Measurements from ENCODE around the gene UQCRH. TPM values are rescaled to one million over a fixed set of nuclear protein-coding genes. Genes with fewer than 3 reads are reported as not detected.

UQCRH gene
- polyA plus RNA-seq, 1 of the 3 experiments (the other 2 are of a cell fraction) = 971 TPM

Other genes starting within 250 kb of the UQCRH start
- gene PIK3R3, start 171.1 kb upstream of the UQCRH start, polyA plus RNA-seq (2012; rRNA removed) = 4.0 and 6.2 TPM in 2 replicates
- 12.2 and 13.9 TPM in 2 replicates for gene TSPAN1, start 128.6 kb upstream of the UQCRH start, polyA plus RNA-seq (2012; rRNA removed)
- not detected in 2 replicates for gene P3R3URF, start 127.2 kb upstream of the UQCRH start, polyA plus RNA-seq (2012; rRNA removed)
- gene POMGNT1, start 105.3 kb upstream of the UQCRH start, polyA plus RNA-seq (2012; rRNA removed) = 165 and 198 TPM in 2 replicates
- 4.6 and 5.1 TPM in 2 replicates for gene LURAP1, start 100.4 kb upstream of the UQCRH start, polyA plus RNA-seq (2012; rRNA removed)
- gene RAD54L, start 55.9 kb upstream of the UQCRH start, polyA plus RNA-seq (2012; rRNA removed) = 11.5 and 13.4 TPM in 2 replicates
- gene LRRC41, start 82 bp upstream of the UQCRH start, polyA plus RNA-seq (2012; rRNA removed) = 59.3 and 66.0 TPM in 2 replicates
- 14.7 and 18.8 TPM in 2 replicates for gene NSUN4, start 37.1 kb downstream of the UQCRH start, polyA plus RNA-seq (2012; rRNA removed)
- 1.2 TPM in 2 replicates for gene FAAH, start 90.6 kb downstream of the UQCRH start, polyA plus RNA-seq (2012; rRNA removed)
- not detected in 2 replicates for gene DMBX1, start 186.1 kb downstream of the UQCRH start, polyA plus RNA-seq (2012; rRNA removed)
- not detected in 2 replicates for gene KNCN, start 247.9 kb downstream of the UQCRH start, polyA plus RNA-seq (2012; rRNA removed)

Measured in SK-N-SH (cell line).